ENCODE measurements around the gene KLHDC9. TPM values are rescaled to one million over a fixed set of nuclear protein-coding genes. Genes with fewer than 3 reads are reported as not detected.
A peak's percentile ranks its signal among the peaks of the same experiment; 100 is the strongest.

KLHDC9 gene
- total and polyA plus RNA-seq, 5 donors from 2014 or later: 0.28 to 0.46 TPM; not detected in 3

DNA sequence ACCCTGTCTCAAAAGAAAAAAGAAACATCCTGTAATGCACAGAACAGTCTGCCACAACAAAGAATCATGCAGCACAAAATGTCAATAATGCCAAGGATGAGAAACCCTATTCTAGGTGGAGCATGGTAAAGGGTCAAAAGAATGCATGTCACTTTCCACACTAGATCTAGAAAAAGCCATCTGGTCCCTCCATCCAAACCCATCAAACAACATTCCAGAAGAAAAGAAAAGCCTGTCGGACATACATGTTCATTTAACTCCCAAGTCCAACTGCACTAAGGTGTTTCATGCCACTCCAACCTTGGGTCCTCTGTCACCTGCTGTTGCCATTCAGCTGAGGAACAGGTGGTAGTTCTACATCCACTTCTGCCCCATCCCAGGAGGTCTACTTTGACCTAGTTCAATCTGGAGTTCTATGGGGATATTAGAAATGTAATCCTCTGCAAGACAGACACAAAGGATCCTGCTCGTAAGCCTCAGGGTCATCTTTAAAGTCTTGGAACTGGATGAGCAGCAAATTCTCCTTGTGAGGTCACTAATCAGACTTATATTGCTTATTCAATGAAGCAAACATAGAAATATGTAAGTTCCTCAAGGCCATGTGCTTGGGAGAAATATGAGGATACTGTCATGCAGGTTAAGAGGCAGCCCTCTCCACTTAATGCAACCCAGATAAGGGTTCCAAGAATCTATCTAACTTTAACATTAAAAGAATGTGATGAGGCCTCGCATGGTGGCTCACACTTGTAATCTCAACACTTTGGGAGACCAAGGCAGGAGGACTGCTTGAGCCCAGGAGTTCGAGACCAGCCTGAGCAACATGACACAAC, 30.6 kb downstream of the KLHDC9 start:
- Histone ChIP-seq H3K9me3 (ENCODE audit: control insufficient read depth in 2 of 2, low read length in 2 of 2) (no peaks in the 10 kb centered on the region), H3K36me3 (ENCODE audit: control insufficient read depth, insufficient read depth, low read length) (peaks cover 43% of the 10 kb centered on the region), H3K4me3 (ENCODE audit: low read depth, low read length) (peak overlapping the region; percentile 6), H3K27ac (ENCODE audit: insufficient read depth, low read length, poor library complexity, severe bottlenecking) (no peak overlapping the region), H3K4me1 (ENCODE audit: control insufficient read depth, insufficient read depth, low read length, poor library complexity, severe bottlenecking) (peaks cover 38% of the 10 kb centered on the region), H3K27me3 (ENCODE audit: control insufficient read depth, insufficient read depth, low read length) (no peaks in the 10 kb centered on the region)
- H3K4me1 Mint-ChIP-seq: peaks cover 32 to 62% (median 48%) of the 10 kb centered on the region in 4 donors
- peak overlapping the region; percentile 1 to 79 (median 54) for H3K4me3 Mint-ChIP-seq
- H3K27ac Mint-ChIP-seq: peak overlapping the region in 2 of 3 donors; percentile 8 to 60
- ATAC-seq (ENCODE audit: low read depth in 2 of 2) (no peak), DNase-seq (no peak)
- peaks cover 0 to 1% (median 0%) of the 10 kb centered on the region in 7 donors for H3K9me3 Mint-ChIP-seq
- H3K27me3 Mint-ChIP-seq: no peaks in the 10 kb centered on the region
- H3K36me3 Mint-ChIP-seq: peaks cover 30% of the 10 kb centered on the region

DNA sequence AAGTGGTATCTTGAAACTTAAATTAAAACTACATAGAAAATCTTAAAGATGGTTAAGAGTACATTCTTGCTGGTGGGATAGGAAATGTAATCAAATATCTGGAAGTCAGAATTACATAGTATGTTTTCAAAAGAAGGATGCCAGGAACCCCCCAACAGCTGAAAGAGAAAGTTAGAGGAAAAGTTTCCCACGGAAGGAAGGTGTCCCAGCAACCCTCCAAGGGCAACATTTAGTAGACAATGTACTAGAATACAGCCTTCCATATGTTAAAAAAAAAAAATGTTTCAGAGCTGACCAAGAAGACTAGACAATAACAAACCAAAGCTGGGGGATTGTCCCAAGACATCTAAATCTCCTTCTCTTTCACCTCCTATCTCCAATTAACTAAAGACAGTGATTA, 32.1 kb downstream of the KLHDC9 start:
- Mint-ChIP-seq H3K36me3 (peaks cover 28% of the 10 kb centered on the region), H3K9me3 (peaks cover 0 to 1% (median 0%) of the 10 kb centered on the region in 7 donors), H3K4me3 (peak overlapping the region in 2 of 4 donors; percentile 80 to 86), H3K4me1 (peaks cover 32 to 66% (median 49%) of the 10 kb centered on the region in 4 donors), H3K27me3 (no peaks in the 10 kb centered on the region), H3K27ac (peak overlapping the region in 2 of 3 donors; percentile 59 to 89)
- Histone ChIP-seq H3K27ac (ENCODE audit: insufficient read depth, low read length, poor library complexity, severe bottlenecking) (peak overlapping the region; percentile 89), H3K36me3 (ENCODE audit: control insufficient read depth, insufficient read depth, low read length) (peaks cover 31% of the 10 kb centered on the region), H3K4me1 (ENCODE audit: control insufficient read depth, insufficient read depth, low read length, poor library complexity, severe bottlenecking) (peaks cover 40% of the 10 kb centered on the region), H3K4me3 (ENCODE audit: low read depth, low read length) (peak overlapping the region; percentile 68), H3K9me3 (ENCODE audit: control insufficient read depth in 2 of 2, low read length in 2 of 2) (no peaks in the 10 kb centered on the region), H3K27me3 (ENCODE audit: control insufficient read depth, insufficient read depth, low read length) (no peaks in the 10 kb centered on the region)
- no peak for DNase-seq
- no peak for ATAC-seq (ENCODE audit: low read depth in 2 of 2)

DNA sequence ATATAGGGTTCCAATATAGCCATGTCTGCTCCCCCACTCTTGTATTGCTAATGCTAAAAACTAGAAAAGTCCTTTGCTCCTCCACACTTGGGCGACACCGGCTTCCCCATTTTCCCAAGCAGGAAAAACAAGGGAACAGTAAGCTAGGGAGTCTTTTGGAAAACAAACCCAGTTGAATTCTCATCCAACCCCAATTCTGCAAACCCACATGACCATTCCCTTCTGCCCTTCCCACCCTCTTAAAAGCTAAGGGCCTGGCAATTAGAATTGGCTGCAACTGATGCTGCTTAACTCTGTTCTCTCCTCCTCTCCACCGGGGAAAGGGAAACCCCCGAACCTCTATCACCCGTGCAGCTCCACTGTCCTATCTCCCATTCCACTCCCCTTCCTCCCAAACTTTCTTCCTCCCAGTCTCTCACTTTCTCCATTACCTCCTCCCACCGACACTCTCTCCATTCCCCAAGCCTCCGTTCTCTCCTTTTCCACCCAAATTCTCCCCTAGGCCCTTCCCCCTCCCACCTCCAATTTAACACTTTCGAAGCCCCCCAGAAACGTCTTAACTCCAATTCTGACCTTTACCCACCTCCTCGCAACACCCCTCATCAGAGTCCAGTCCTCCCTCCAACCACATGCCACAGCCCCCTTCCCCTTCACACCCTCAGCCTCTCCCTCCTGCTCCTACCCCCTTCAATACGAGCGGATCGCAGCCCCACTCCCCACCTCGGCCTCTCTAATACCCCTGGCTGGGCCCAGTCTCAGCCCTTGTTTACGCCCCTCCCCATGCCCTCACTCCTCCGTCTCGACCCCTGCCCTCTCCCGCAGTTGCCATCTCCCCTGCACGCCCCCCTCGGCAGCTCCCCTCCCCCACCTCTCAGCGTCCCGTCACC, 33.6 kb downstream of the KLHDC9 start:
- Histone ChIP-seq H3K27ac (ENCODE audit: insufficient read depth, low read length, poor library complexity, severe bottlenecking) (peak overlapping the region; percentile 89), H3K4me3 (ENCODE audit: low read depth, low read length) (peak overlapping the region; percentile 68), H3K36me3 (ENCODE audit: control insufficient read depth, insufficient read depth, low read length) (peaks cover 23% of the 10 kb centered on the region), H3K4me1 (ENCODE audit: control insufficient read depth, insufficient read depth, low read length, poor library complexity, severe bottlenecking) (peaks cover 40% of the 10 kb centered on the region), H3K9me3 (ENCODE audit: control insufficient read depth in 2 of 2, low read length in 2 of 2) (no peaks in the 10 kb centered on the region), H3K27me3 (ENCODE audit: control insufficient read depth, insufficient read depth, low read length) (no peaks in the 10 kb centered on the region)
- DNase-seq: no peak
- Mint-ChIP-seq H3K27ac (peak overlapping the region in 2 of 3 donors; percentile 89 to 95), H3K4me3 (peak overlapping the region in 1 of 4 donors; percentile 80), H3K4me1 (peaks cover 24 to 62% (median 41%) of the 10 kb centered on the region in 4 donors), H3K36me3 (peaks cover 20% of the 10 kb centered on the region), H3K9me3 (peaks cover 0 to 1% (median 0%) of the 10 kb centered on the region in 7 donors), H3K27me3 (no peaks in the 10 kb centered on the region)
- ATAC-seq (ENCODE audit: low read depth in 2 of 2): no peak

DNA sequence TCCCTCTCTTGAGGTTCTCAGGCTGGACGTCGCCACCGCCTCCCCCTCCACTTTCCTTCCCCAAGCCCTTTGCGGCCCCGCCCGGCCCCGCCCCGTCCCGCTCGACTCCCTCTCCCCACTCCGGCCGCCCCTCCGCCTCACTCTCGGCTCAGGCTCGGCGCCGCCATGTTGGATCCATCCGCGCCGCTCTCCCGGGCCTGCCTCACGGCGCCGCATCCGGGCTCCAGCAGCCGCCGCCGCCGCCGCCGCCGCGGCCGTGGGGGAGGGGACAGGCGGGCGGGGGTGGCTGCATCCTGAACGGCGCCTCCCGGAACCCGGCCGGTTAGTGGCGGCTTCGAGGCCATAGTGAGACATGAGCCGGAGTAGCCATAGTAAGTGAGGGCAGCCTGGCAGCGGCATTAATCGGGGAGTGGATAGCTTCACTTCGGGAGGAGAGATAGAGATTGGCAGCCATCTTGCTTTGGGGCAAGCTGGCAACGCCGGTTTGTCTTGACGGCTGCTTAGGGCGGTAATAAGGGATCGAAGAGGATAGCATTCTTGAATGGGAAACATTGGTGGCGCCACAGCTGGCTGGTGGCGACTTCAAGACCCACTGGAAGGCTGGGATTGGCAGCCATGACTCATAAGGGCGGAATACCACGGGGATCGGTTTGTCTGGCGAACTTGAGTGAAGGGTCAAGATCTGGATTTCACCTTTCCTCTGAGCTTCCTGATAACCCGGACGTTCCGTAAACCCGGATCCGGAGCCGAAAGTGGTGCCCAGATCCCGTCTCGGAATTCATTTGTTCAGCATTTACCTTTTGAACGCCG, 34.5 kb downstream of the KLHDC9 start, which contains the start of gene DEDD:
Gene DEDD (minus strand): TSS at position 258 of the 810 bp plus-strand sequence. CDS start 8,205 bp downstream, outside the sequence.
- H3K9me3 ChIP-seq (ENCODE audit: control insufficient read depth in 2 of 2, low read length in 2 of 2): no peaks in the 10 kb centered on the region
- peaks cover 19 to 54% (median 35%) of the 10 kb centered on the region in 4 donors for H3K4me1 Mint-ChIP-seq
- peak within 1 kb of the TSS; percentile 98 for H3K4me3 ChIP-seq (ENCODE audit: low read depth, low read length)
- peaks cover 14% of the 10 kb centered on the region for H3K36me3 Mint-ChIP-seq
- peak within 1 kb of the TSS in 2 of 3 donors; percentile 89 to 95 for H3K27ac Mint-ChIP-seq
- peak; percentile 89 to 97 (median 92) for DNase-seq
- peak; percentile 96 to 97 for ATAC-seq (ENCODE audit: low read depth in 2 of 2)
- H3K36me3 ChIP-seq (ENCODE audit: control insufficient read depth, insufficient read depth, low read length): peaks cover 18% of the 10 kb centered on the region
- peak within 1 kb of the TSS in 1 of 4 donors; percentile 80 for H3K4me3 Mint-ChIP-seq
- peaks cover 40% of the 10 kb centered on the region for H3K4me1 ChIP-seq (ENCODE audit: control insufficient read depth, insufficient read depth, low read length, poor library complexity, severe bottlenecking)
- H3K27ac ChIP-seq (ENCODE audit: insufficient read depth, low read length, poor library complexity, severe bottlenecking): peak within 1 kb of the TSS; percentile 89
- H3K9me3 Mint-ChIP-seq: peaks cover 0 to 1% (median 0%) of the 10 kb centered on the region in 7 donors
- H3K27me3 ChIP-seq (ENCODE audit: control insufficient read depth, insufficient read depth, low read length): no peaks in the 10 kb centered on the region
- no peaks in the 10 kb centered on the region for H3K27me3 Mint-ChIP-seq

DNA sequence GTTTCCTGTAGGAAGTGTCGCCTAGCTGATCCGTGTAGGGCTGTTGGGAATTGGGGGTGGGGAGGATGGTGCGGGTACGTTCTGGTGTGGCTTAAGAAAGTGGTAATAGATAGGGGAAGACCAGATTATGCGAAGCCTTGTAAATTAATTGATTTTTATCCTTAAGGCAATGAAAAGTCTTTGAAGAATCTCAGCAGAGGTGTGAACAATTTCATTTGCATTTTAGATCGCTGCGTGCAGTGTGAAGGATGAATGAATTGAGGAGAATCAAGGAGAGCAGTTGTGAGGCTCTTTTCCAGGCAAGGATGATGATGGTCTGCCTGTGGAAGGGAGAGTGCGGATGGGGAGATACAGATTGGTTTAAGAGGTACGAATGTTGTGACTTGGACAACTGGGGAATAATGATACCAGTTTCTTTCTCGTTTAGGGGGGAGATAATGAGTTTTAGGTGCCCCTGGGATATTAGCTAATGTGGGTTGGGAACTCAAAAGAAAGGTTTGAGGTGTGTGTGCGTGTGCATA, 35.1 kb downstream of the KLHDC9 start:
- Histone ChIP-seq H3K36me3 (ENCODE audit: control insufficient read depth, insufficient read depth, low read length) (peaks cover 11% of the 10 kb centered on the region), H3K27ac (ENCODE audit: insufficient read depth, low read length, poor library complexity, severe bottlenecking) (peak overlapping the region; percentile 89), H3K4me1 (ENCODE audit: control insufficient read depth, insufficient read depth, low read length, poor library complexity, severe bottlenecking) (peaks cover 40% of the 10 kb centered on the region), H3K9me3 (ENCODE audit: control insufficient read depth in 2 of 2, low read length in 2 of 2) (no peaks in the 10 kb centered on the region), H3K4me3 (ENCODE audit: low read depth, low read length) (peak overlapping the region; percentile 98), H3K27me3 (ENCODE audit: control insufficient read depth, insufficient read depth, low read length) (no peaks in the 10 kb centered on the region)
- peaks cover 0 to 1% (median 0%) of the 10 kb centered on the region in 7 donors for H3K9me3 Mint-ChIP-seq
- ATAC-seq (ENCODE audit: low read depth in 2 of 2) (no peak), DNase-seq (no peak)
- peaks cover 22 to 49% (median 31%) of the 10 kb centered on the region in 4 donors for H3K4me1 Mint-ChIP-seq
- H3K36me3 Mint-ChIP-seq: peaks cover 8% of the 10 kb centered on the region
- H3K27ac Mint-ChIP-seq: no peak overlapping the region
- no peaks in the 10 kb centered on the region for H3K27me3 Mint-ChIP-seq
- no peak overlapping the region for H3K4me3 Mint-ChIP-seq

DNA sequence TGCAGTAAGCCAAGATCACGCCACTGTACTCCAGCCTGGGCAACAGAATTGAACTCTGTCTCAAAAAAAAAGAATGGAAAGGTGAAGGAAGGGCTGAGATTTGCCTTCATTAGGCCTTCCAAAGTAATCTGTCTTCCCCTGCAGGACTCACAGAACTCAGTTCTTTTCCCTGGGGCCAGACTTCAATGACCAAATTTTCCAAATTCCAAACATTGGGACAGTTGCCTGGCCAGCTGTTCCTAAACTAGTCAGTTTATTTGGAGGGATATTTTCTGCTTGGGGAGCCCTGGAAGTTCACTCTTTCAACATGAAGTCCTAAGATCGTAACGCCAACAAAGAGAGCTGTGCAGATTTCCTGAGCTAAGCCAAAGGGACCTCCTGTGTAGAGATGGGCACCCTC, 39.7 kb downstream of the KLHDC9 start:
- Mint-ChIP-seq H3K4me3 (no peak overlapping the region), H3K9me3 (no peaks in the 10 kb centered on the region), H3K36me3 (no peaks in the 10 kb centered on the region), H3K4me1 (peaks cover 0 to 14% (median 8%) of the 10 kb centered on the region in 4 donors), H3K27me3 (no peaks in the 10 kb centered on the region), H3K27ac (peak overlapping the region in 1 of 3 donors; percentile 64)
- peaks cover 10% of the 10 kb centered on the region for H3K4me1 ChIP-seq (ENCODE audit: control insufficient read depth, insufficient read depth, low read length, poor library complexity, severe bottlenecking)
- ATAC-seq (ENCODE audit: low read depth in 2 of 2) (no peak), DNase-seq (no peak)
- H3K27ac ChIP-seq (ENCODE audit: insufficient read depth, low read length, poor library complexity, severe bottlenecking): no peak overlapping the region
- no peaks in the 10 kb centered on the region for H3K36me3 ChIP-seq (ENCODE audit: control insufficient read depth, insufficient read depth, low read length)
- no peaks in the 10 kb centered on the region for H3K27me3 ChIP-seq (ENCODE audit: control insufficient read depth, insufficient read depth, low read length)
- no peak overlapping the region for H3K4me3 ChIP-seq (ENCODE audit: low read depth, low read length)
- no peaks in the 10 kb centered on the region for H3K9me3 ChIP-seq (ENCODE audit: control insufficient read depth in 2 of 2, low read length in 2 of 2)
